CD4-positive, alpha-beta T cell treated with Interleukin-15 for 4 hours (primary cell): ENCODE measurements around the gene EBPL.
"Not testable (repeated sequence)": the region's sequence is repeated elsewhere in the genome, so short reads cannot be mapped to it uniquely, and the experiment has no call there.

Experiments
- DNase-seq: peaks from one replicate; pipeline ENCODE4 v3.0.0-alpha.2; 2020; ENCODE audit warnings: low spot score

The EBPL gene

GRCh38 chr13:49635599-49636433 lies 55.5 kb downstream of the EBPL start:
- DNase-seq = peak; percentile 45

GRCh38 chr13:49633710-49634109 lies 57.6 kb downstream of the EBPL start:
- no peak for DNase-seq

- no peak for DNase-seq
Observed at GRCh38 chr13:49632156-49632555, 59.1 kb downstream of the EBPL start.

DNA sequence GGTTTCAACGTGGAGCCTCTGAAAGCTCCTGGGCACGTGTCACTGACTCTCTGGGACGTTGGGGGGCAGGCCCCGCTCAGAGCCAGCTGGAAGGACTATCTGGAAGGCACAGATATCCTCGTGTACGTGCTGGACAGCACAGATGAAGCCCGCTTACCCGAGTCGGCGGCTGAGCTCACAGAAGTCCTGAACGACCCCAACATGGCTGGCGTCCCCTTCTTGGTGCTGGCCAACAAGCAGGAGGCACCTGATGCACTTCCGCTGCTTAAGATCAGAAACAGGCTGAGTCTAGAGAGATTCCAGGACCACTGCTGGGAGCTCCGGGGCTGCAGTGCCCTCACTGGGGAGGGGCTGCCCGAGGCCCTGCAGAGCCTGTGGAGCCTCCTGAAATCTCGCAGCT lies 60.7 kb downstream of the EBPL start:
- no peak for DNase-seq

DNA sequence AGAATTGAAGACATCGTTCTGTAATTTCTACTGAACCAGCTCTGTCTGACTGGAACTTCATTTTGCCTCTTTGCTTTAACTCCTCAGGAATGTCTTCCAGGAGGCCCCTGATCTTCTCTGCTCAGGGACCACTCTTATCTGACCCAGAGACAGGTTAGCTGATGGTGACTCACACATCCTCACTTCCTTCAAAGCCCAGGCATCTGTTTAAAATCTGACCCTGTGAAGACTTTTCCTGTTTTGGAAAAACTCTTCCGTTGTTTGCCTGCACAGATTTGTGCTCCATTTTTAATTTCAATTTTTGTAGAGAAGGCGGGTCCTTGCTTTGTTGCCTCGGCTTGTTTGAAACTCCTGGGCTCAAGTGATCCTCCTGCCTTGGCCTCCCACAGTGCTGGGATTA lies 61.3 kb downstream of the EBPL start:
- DNase-seq = no peak

- DNase-seq = no peak
Observed at GRCh38 chr13:49629196-49629938, 61.9 kb downstream of the EBPL start.

GRCh38 chr13:49627831-49628652 lies 63.2 kb downstream of the EBPL start, which contains the start of gene ARL11:
TSS of gene ARL11 (plus strand) at chr13:49628507. CDS start at chr13:49630448, 1,941 bp downstream.
- DNase-seq = peak; percentile 16

GRCh38 chr13:49625392-49626079 lies 65.8 kb downstream of the EBPL start:
- no peak for DNase-seq

GRCh38 chr13:49624229-49624628 lies 67.1 kb downstream of the EBPL start:
- DNase-seq = no peak

DNA sequence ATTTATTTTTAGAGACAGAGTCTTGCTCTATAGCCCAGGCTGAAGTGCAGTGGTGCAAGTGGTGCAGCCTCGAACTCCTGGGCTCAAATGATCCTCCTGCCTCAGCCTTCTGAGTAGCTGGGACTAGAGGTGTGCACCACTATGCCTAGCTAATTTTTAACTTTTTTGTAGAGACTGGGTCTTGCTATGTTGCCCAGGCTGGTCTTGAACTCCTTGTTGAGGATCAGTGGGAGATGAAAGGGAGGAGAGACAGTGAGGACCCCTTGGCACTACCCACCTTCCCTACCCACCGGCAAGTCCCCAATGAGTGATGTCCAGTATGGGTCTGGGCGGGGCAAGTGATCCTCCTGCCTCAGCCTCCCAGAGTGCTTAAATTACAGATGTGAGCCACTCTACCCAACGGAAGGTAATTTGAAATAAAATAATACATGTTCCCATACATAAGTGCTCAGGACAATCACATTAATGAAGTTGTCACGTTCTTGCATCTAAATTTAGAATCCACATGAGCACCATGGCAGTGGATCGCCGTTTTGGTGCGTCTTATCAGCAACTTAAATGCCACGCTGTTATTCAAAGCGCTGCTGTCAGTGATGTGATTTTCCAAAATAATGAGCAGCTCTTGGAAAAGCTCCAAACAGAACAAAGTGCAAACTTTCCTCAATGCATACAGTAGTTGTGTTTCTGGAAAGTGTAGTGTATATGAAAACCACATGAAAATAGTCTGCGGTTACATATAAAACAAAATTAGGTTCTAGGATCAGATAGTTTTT lies 68.9 kb downstream of the EBPL start:
- DNase-seq = no peak

DNA sequence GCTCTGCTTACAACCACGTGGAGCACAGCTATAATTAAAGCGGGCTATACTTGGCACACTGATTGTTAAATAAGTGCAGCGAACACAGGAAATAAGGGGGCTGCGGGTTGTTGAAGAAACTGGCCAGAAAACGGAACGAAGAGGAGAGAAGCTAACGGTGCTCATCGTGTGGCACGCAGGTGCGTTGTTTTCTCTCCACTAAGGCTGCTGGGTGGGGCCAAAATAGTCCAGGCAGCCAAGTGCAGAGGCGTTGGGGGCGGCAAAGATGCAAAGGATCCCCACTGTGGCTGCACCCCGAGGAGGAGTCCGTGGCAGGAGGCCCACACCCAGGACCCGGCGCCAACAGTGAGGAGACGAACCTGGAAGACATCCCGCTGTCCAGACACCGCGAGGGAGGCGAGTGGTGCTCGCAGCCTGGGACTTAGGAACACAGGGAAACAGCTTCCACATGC lies 71.1 kb downstream of the EBPL start:
- no peak for DNase-seq

DNA sequence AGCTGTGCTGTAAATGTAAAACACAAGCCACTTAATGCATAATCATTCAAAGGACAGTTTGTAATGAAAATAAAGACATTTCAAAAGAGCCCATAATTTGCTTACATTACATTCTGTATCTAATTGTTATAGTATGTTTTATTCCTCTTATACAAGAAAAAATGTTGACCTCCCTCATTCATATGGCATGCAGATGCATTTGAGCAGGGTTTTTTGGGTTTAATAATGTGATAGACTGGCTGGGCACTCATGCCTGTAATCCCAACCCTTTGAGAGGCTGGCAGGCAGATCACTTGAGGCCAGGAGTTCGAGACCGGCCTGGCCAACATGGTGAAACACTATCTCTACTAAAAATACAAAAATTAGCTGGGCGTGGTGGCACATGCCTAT lies 74.6 kb downstream of the EBPL start:
- no peak for DNase-seq

- DNase-seq = no peak
Observed at GRCh38 chr13:49615836-49616675, 75.2 kb downstream of the EBPL start.

GRCh38 chr13:49612042-49612441 lies 79.2 kb downstream of the EBPL start:
- DNase-seq = not testable (repeated sequence)
